ENCODE results near the gene C10orf105.
A peak's percentile ranks its signal among the peaks of the same experiment; 100 is the strongest.

The C10orf105 gene

GRCh38 chr10:71716426-71716825 is 3.2 kb downstream of the C10orf105 start:
- DNase-seq (ENCODE audit: low spot score) = no peak

GRCh38 chr10:71715860-71716259 is 3.7 kb downstream of the C10orf105 start:
- no peak for DNase-seq (ENCODE audit: low spot score)

GRCh38 chr10:71715026-71715425 is 4.6 kb downstream of the C10orf105 start:
- DNase-seq (ENCODE audit: low spot score) = no peak

- DNase-seq (ENCODE audit: low spot score) = no peak
These were observed 5.0 kb downstream of the C10orf105 start for GRCh38 chr10:71714592-71714991.

DNA sequence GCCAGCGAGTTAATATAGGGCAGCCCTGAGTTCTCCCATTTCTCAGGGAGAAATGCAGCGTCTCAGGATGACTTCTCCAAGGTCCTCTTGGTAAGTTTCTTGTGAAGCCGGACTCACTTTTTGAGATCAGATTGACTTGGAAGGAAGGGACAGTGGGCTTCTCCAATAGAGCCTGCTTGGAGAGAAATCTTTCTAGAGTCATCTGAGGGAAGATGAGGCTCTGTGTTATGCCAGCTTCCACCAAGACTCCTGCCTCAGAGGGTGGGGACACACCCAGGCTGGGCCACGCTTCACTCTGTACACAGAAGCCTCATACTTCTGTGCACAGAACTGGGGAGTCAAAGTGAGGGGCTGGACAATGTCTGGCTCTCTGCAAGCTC is 5.6 kb downstream of the C10orf105 start:
- no peak for DNase-seq (ENCODE audit: low spot score)

DNA sequence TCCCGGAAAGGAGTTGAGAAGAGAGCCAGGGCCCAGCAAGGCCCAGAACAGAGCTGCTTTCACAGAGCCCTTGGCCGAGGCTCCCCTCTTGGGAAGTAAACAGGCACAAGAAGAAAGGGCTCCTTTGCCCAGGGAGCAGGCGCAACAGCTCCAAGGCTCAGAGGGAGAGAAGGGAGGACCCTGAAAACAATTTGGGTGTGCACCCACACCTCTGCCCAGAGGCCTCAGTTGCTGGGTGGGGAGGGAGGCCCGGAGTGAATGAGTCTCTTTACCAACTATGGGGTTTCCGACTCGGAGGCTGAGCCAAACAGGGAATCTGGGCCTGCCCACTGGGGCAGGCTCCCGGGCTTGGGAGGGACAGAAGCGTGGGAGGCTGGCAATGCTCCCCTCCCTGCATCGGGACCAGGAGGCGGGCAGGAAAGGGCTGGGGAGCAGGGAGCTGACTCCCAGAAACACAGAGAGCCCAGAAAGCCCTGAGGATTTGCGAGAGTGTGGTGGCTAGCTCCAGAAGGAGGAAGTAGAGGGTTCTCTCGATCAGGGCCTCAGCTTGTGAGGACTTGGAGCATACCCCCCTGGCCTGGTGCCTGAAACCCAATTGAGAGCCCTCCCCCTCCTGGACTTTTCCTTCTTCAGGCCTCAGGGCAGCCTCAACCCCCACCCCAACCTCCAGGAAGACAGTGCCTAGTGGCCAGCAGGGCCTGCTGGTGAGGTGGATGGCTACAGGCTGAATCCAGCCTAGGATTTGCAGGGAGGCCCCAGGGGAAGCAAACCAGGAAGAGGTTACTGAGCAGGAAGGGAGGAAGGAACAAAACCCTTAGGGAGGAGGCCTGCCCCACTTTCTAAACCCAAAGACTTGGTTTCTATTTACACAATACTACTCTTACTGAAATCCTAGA is 6.2 kb downstream of the C10orf105 start:
- DNase-seq (ENCODE audit: low spot score) = no peak

DNA sequence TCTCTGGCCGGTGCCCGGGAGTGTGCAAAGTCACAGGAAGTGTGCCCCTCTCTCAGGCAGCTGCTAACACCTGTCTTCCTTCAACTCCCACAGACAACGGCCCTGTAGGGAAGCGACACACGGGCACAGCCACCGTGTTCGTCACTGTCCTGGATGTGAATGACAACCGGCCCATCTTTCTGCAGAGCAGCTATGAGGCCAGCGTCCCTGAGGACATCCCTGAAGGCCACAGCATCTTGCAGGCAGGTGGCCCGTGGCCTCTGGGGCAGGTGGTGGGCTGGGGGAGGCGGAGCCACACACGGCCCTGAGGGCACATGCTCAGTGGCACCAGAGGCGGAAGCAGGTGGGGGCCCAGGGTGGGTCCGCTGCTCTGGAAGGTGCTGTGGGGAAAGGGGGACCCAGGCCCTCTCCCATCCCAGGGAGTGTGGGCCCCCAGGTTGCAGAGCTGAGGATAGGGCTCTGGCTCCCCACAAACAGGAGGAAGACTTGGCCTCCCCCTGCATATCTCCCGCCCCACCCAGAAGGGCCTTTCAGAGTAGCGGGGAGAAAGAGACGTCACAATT is 6.9 kb downstream of the C10orf105 start:
- no peak for DNase-seq (ENCODE audit: low spot score)

- DNase-seq (ENCODE audit: low spot score) = no peak
These were observed 7.4 kb downstream of the C10orf105 start for GRCh38 chr10:71712170-71712569.

DNA sequence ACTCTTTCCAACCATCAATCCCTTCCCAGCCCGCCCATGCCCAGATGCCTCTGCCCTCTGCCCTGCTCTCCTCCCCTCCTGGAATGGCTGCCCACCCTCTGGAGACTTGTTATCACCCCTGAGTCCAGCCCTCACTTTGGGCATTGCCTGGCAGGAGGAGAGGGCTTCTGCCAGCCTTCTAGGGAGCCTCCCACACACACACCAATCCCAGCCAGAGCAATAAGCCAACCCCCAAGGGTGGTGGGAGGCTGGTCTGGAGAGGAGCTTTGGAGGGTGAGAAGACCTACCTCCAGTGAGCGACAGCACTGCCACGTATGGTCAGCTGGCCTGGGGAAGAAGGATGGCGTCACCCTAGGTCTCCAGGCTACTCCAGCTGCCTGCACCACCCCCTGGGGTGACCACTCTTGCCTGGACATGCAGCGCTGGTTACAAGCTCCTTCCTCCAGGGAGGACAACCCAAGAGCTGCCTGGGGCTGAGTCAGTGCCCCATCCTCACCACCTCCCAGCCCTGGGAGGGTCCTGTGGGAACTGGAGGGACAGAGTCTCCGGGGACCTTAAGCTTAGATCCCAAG is 8.4 kb downstream of the C10orf105 start:
- DNase-seq (ENCODE audit: low spot score) = no peak

DNA sequence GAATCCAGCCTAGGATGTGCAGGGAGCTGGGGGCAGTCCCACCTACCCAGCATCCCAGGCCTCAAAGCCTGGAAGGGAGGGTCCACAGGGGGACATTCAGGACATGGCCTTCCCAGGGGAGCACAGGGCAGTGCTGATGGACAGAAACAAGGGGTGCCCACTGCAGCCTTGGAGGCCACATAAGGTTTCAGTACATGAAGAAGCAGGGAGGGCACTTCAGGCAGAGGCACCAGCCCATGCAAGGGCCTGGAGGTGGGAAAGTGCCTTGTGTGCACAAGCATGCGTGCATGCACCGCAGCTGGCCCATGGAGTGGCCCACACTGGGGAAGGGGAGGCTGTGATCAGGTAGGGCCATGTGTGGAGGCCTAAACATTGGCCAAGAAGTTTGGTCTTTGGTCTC is 9.1 kb downstream of the C10orf105 start:
- no peak for DNase-seq (ENCODE audit: low spot score)

GRCh38 chr10:71708897-71709882 is 10.4 kb downstream of the C10orf105 start:
- no peak for DNase-seq (ENCODE audit: low spot score)

DNA sequence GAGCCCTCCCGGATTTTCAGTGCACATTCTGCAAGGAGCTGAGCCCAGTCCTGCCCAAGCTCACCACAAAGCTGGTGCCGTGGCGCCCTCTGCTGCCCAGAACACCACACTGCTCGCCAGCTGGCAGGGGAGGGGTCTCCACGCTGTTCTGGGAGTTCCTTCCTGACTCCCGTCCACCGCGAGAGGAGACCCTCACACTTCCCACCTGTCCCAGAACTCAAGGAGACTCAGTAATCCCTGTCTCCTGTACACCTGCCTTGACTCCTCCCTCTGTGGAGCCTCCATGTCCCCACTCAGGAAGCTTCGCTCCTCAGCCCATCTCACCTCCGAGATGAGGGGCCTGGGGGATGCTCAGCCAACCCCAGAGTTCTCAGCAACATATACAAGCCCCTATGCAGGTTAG is 11.3 kb downstream of the C10orf105 start:
- peak; percentile 7 for DNase-seq (ENCODE audit: low spot score)

- DNase-seq (ENCODE audit: low spot score) = no peak
These were observed 12.3 kb downstream of the C10orf105 start for GRCh38 chr10:71707240-71707789.

DNA sequence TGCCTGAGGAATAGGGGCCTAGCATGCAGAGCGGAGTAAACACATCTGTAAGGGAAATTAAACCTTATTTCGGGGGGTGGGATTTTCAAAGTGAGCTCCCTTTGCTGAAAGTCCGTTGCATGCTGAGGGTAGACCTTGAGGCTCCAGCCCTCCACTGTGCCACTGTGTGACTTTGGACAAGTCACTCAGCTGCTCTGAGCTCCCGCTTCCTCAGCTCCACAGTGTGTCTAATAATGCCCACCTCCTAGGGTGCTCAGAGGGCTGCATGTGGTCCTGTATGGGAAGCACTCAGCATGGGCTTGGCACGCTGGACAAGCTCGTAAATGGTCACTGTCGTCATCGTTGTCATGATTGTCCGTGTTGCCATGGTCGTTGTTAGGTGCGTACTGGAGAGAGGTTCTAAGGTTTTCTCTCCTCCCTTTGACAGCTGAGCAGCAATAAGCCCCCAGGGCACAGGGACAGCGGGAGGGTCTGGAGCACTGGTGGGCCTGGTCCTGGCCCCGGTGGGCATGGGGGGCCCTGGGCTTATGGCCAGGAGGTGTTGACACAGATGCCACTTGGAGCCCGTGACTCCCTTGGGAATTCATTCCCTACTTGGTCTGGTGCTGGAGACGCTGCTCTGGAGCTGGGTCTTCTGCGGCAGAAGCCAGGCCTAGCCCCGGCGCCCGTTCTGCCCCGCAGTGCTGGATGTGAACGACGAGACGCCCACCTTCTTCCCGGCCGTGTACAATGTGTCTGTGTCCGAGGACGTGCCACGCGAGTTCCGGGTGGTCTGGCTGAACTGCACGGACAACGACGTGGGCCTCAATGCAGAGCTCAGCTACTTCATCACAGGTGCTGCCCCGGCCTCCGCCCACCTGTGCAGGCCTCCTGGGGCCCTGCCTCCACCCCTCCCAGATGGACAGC is 13.1 kb downstream of the C10orf105 start:
- DNase-seq (ENCODE audit: low spot score) = no peak

- no peak for DNase-seq (ENCODE audit: low spot score)
These were observed 14.0 kb downstream of the C10orf105 start for GRCh38 chr10:71705582-71705981.

GRCh38 chr10:71704816-71705215 is 14.8 kb downstream of the C10orf105 start:
- no peak for DNase-seq (ENCODE audit: low spot score)

DNA sequence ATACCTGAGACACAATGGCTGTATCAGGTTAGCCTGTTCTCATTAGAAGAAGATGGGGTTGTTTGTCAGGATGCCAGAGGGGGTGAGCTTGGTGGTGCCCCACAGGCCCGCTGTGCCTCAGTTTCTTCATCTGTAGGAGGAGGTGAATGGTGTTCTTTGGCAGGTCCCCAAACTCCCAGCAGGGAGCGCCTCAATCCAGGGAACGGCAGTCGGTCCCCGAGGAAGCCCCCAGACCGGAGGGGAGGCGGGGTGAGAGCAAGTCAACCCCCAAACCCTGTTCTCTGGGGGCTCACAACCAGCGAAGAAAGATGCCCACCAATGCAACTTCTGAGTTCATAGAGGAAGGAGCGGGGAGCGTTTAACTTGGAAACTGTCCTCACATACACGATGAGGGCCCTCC is 16.0 kb downstream of the C10orf105 start:
- DNase-seq (ENCODE audit: low spot score) = no peak

- no peak for DNase-seq (ENCODE audit: low spot score)
These were observed 18.0 kb downstream of the C10orf105 start for GRCh38 chr10:71701496-71702132.

GRCh38 chr10:71700731-71701368 is 18.7 kb downstream of the C10orf105 start:
- no peak for DNase-seq (ENCODE audit: low spot score)

GRCh38 chr10:71698737-71699136 is 20.8 kb downstream of the C10orf105 start:
- no peak for DNase-seq (ENCODE audit: low spot score)

Data from LoVo (cell line).